ENCODE measurements around the gene C2CD2.

DNA sequence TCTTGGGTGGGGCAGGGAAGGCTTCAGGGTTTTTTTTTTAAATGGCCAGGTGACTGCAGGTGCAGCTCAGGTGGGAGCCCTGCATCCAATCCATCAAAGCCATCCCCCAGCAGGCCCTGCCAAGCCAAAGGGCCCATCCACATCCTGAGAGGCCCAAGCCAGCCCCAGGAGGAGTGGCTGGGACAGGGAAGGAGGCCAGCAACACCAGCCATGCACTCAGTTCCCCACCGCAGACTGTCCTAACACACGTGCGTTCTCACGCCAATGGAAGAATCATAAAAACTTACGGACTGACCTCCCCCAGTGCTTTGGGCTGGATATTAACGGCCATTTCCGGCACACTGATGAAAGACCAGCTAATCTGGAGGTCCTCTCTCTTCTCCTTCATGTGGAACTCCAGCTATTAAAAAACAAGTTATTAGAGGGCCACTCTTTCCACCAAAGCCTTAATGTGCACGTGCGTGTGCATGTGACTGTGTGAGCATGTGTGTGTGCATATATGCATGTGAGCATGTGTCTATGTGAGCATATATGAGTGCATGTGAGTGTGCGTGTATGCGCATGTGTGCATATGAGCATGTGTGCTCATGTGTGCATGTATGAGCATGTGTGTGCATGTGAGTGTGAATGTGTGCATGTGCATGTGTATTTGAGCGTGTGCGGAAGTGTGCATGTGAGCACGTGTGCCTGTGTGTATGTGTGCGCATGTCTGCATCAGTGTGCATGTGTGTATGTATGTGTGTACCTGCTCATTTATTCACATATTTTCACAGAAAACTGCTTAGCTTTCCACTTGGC lies 35.1 kb downstream of the C2CD2 start:
- TF ChIP-seq, protein P1, sequence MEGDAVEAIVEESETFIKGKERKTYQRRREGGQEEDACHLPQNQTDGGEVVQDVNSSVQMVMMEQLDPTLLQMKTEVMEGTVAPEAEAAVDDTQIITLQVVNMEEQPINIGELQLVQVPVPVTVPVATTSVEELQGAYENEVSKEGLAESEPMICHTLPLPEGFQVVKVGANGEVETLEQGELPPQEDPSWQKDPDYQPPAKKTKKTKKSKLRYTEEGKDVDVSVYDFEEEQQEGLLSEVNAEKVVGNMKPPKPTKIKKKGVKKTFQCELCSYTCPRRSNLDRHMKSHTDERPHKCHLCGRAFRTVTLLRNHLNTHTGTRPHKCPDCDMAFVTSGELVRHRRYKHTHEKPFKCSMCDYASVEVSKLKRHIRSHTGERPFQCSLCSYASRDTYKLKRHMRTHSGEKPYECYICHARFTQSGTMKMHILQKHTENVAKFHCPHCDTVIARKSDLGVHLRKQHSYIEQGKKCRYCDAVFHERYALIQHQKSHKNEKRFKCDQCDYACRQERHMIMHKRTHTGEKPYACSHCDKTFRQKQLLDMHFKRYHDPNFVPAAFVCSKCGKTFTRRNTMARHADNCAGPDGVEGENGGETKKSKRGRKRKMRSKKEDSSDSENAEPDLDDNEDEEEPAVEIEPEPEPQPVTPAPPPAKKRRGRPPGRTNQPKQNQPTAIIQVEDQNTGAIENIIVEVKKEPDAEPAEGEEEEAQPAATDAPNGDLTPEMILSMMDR (IDR thresholded peaks at IDR 0.05; ENCODE audit: control extremely low read depth in 1 of 3, insufficient read depth in 1 of 3, low read depth in 1 of 3, low read length in 3 of 3): no peak
- TF ChIP-seq CBX8 (IDR thresholded peaks at IDR 0.05; ENCODE audit: borderline replicate concordance, low read depth, low read length): no peak
- TF ChIP-seq POLR2A (IDR thresholded peaks at IDR 0.05; ENCODE audit: control extremely low read depth in 1 of 2, low read depth in 2 of 2, low read length in 2 of 2): no peak
- TF ChIP-seq PHF8 (conservative IDR thresholded peaks at IDR 0.05; ENCODE audit: low read depth, low read length): no peak
- TF ChIP-seq, protein P2, sequence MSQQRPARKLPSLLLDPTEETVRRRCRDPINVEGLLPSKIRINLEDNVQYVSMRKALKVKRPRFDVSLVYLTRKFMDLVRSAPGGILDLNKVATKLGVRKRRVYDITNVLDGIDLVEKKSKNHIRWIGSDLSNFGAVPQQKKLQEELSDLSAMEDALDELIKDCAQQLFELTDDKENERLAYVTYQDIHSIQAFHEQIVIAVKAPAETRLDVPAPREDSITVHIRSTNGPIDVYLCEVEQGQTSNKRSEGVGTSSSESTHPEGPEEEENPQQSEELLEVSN (IDR thresholded peaks at IDR 0.05): no peak
- no peak for TF ChIP-seq NRF1 (IDR thresholded peaks at IDR 0.05; ENCODE audit: low read depth, low read length)
- TF ChIP-seq ZNF274 (IDR thresholded peaks at IDR 0.05; ENCODE audit: borderline replicate concordance, extremely low read depth, low read length): no peak
- TF ChIP-seq TEAD4 (IDR thresholded peaks at IDR 0.05; ENCODE audit: low read depth, low read length): no peak
- TF ChIP-seq EP300 (IDR thresholded peaks at IDR 0.05; ENCODE audit: borderline replicate concordance in 1 of 2, low read depth in 2 of 2, low read length in 2 of 2): no peak
- no peak for TF ChIP-seq RBBP5 (IDR thresholded peaks at IDR 0.05; ENCODE audit: borderline replicate concordance, low read depth, low read length)
- no peak for TF ChIP-seq TCF12 (IDR thresholded peaks at IDR 0.05; ENCODE audit: low read depth, low read length)
- TF ChIP-seq EGR1 (IDR thresholded peaks at IDR 0.05; ENCODE audit: borderline replicate concordance, low read depth, low read length): no peak
- no peak for TF ChIP-seq TAF1 (IDR thresholded peaks at IDR 0.05; ENCODE audit: low read depth, low read length)
- no peak for TF ChIP-seq EZH2 (IDR thresholded peaks at IDR 0.05; ENCODE audit: low read depth, low read length, severe bottlenecking)
